ENCODE data around the gene RRP1. TPM values are rescaled to one million over a fixed set of nuclear protein-coding genes. Genes with fewer than 3 reads are reported as not detected.

RRP1 gene
- total RNA-seq, 4 donors from 2014 or later = 8.2 to 21.4 (median 17.0) TPM

- TF ChIP-seq CTCF (IDR thresholded peaks at IDR 0.05; ENCODE audit: low read depth) = no peak
Observed at GRCh38 chr21:43760391-43760958, 28.9 kb upstream of the RRP1 start.

- TF ChIP-seq CTCF (IDR thresholded peaks at IDR 0.05; ENCODE audit: low read depth) = no peak
Observed at GRCh38 chr21:43761886-43762285, 27.5 kb upstream of the RRP1 start.

GRCh38 chr21:43762303-43763128, 26.9 kb upstream of the RRP1 start:
- TF ChIP-seq CTCF (IDR thresholded peaks at IDR 0.05; ENCODE audit: low read depth) = no peak

GRCh38 chr21:43763901-43764523, 25.4 kb upstream of the RRP1 start:
- TF ChIP-seq CTCF (IDR thresholded peaks at IDR 0.05; ENCODE audit: low read depth) = no peak

GRCh38 chr21:43764576-43765495, 24.5 kb upstream of the RRP1 start:
- TF ChIP-seq CTCF (IDR thresholded peaks at IDR 0.05; ENCODE audit: low read depth) = no peak

- TF ChIP-seq CTCF (IDR thresholded peaks at IDR 0.05; ENCODE audit: low read depth) = no peak
Observed at GRCh38 chr21:43766734-43767497, 22.5 kb upstream of the RRP1 start.

All from subcutaneous adipose tissue (tissue), 4 donors.